Measurements from ENCODE around the gene ATG7. TPM values are rescaled to one million over a fixed set of nuclear protein-coding genes. Genes with fewer than 3 reads are reported as not detected.

The ATG7 gene
- total and polyA plus RNA-seq, 2 donors from 2014 or later: 15.3 to 54.9 TPM

GRCh38 chr3:11476735-11477144 lies 204.5 kb downstream of the ATG7 start:
- no peak for TF ChIP-seq CTCF (IDR thresholded peaks at IDR 0.05; ENCODE audit: borderline replicate concordance, extremely low read depth, insufficient read depth)
- no peak overlapping the region for H3K4me3 ChIP-seq (ENCODE audit: low read length in 3 of 3)
- no peak for FAIRE-seq
- no peak overlapping the region for H3K9ac ChIP-seq (ENCODE audit: low read length in 3 of 3)
- no peak overlapping the region for H3K27ac ChIP-seq (ENCODE audit: low read depth in 2 of 2, low read length in 2 of 2)
- no peaks in the 10 kb centered on the region for H3K9me3 ChIP-seq (ENCODE audit: control insufficient read depth in 2 of 3, insufficient read depth in 1 of 3, low read length in 3 of 3)
- no peaks in the 10 kb centered on the region for H3K36me3 ChIP-seq (ENCODE audit: control insufficient read depth in 2 of 3, insufficient read depth in 3 of 3, low read length in 3 of 3)
- DNase-seq: no peak
- intact Hi-C loops (cut with DNase I): no loop called here
- no peaks in the 10 kb centered on the region for H3K27me3 ChIP-seq (ENCODE audit: control insufficient read depth, insufficient read depth, low read length)
- peaks cover 0 to 2% (median 0%) of the 10 kb centered on the region in 3 donors for H3K4me1 ChIP-seq (ENCODE audit: control insufficient read depth in 2 of 3, insufficient read depth in 2 of 3, low read depth in 1 of 3, low read length in 3 of 3)

DNA sequence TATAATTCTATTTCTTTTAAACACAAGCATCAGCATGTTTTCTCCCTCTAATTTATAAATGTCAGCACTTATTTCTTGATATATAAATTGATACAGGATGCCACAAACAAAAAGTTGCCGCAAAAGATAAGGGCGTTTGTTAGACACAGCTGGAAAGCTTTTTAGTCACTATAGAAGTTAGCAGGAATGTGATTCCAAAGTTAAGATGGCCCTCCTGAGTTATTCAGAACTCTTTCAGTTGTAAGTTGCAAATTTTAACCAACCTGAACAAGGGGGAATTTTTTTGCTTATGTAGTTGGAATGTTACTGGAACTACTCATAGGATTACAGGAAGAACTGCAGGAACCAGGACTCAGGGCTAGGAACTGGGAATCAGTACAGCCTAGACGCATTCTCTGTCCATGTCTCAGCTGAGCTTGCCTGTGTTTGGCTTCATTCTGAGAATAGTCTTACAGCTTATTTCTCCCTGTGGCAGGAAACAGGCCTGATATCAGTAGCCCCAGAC lies 205.3 kb downstream of the ATG7 start:
- Histone ChIP-seq H3K4me3 (ENCODE audit: low read length in 3 of 3) (no peak overlapping the region), H3K4me1 (ENCODE audit: control insufficient read depth in 2 of 3, insufficient read depth in 2 of 3, low read depth in 1 of 3, low read length in 3 of 3) (peaks cover 0 to 2% (median 0%) of the 10 kb centered on the region in 3 donors), H3K9me3 (ENCODE audit: control insufficient read depth in 2 of 3, insufficient read depth in 1 of 3, low read length in 3 of 3) (no peaks in the 10 kb centered on the region), H3K27me3 (ENCODE audit: control insufficient read depth, insufficient read depth, low read length) (no peaks in the 10 kb centered on the region), H3K36me3 (ENCODE audit: control insufficient read depth in 2 of 3, insufficient read depth in 3 of 3, low read length in 3 of 3) (no peaks in the 10 kb centered on the region), H3K9ac (ENCODE audit: low read length in 3 of 3) (no peak overlapping the region), H3K27ac (ENCODE audit: low read depth in 2 of 2, low read length in 2 of 2) (no peak overlapping the region)
- FAIRE-seq (no peak), DNase-seq (no peak)
- intact Hi-C loops (cut with DNase I): no loop called here
- no peak for TF ChIP-seq CTCF (IDR thresholded peaks at IDR 0.05; ENCODE audit: borderline replicate concordance, extremely low read depth, insufficient read depth)

DNA sequence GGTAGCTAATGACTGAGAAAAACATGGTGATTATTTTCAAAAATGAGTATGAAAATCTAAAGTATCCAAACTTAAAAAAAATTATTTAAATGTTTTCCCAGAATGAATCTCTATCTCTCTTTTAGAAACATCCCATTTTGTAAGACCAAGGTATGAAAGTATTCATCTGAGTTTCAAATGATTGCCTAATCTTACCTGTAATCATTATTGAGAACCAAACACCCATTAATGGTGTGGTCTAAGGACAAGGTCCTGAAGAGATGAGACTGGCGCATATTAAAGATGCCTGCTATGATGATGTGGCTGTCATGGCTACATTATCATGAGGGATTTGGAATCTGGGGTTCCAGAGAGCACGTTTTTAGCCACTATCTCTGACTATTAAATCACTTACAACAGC lies 206.0 kb downstream of the ATG7 start:
- H3K4me3 ChIP-seq (ENCODE audit: low read length in 3 of 3): no peak overlapping the region
- no peak overlapping the region for H3K9ac ChIP-seq (ENCODE audit: low read length in 3 of 3)
- no peak overlapping the region for H3K27ac ChIP-seq (ENCODE audit: low read depth in 2 of 2, low read length in 2 of 2)
- no peaks in the 10 kb centered on the region for H3K36me3 ChIP-seq (ENCODE audit: control insufficient read depth in 2 of 3, insufficient read depth in 3 of 3, low read length in 3 of 3)
- no peak for TF ChIP-seq CTCF (IDR thresholded peaks at IDR 0.05; ENCODE audit: borderline replicate concordance, extremely low read depth, insufficient read depth)
- no peak for FAIRE-seq
- no peaks in the 10 kb centered on the region for H3K27me3 ChIP-seq (ENCODE audit: control insufficient read depth, insufficient read depth, low read length)
- no peak for DNase-seq
- no peaks in the 10 kb centered on the region for H3K9me3 ChIP-seq (ENCODE audit: control insufficient read depth in 2 of 3, insufficient read depth in 1 of 3, low read length in 3 of 3)
- intact Hi-C loops (cut with DNase I): no loop called here
- H3K4me1 ChIP-seq (ENCODE audit: control insufficient read depth in 2 of 3, insufficient read depth in 2 of 3, low read depth in 1 of 3, low read length in 3 of 3): peaks cover 0 to 2% (median 0%) of the 10 kb centered on the region in 3 donors

- Histone ChIP-seq H3K36me3 (ENCODE audit: control insufficient read depth in 2 of 3, insufficient read depth in 3 of 3, low read length in 3 of 3) (no peaks in the 10 kb centered on the region), H3K27me3 (ENCODE audit: control insufficient read depth, insufficient read depth, low read length) (no peaks in the 10 kb centered on the region), H3K4me3 (ENCODE audit: low read length in 3 of 3) (no peak overlapping the region), H3K9me3 (ENCODE audit: control insufficient read depth in 2 of 3, insufficient read depth in 1 of 3, low read length in 3 of 3) (no peaks in the 10 kb centered on the region), H3K27ac (ENCODE audit: low read depth in 2 of 2, low read length in 2 of 2) (no peak overlapping the region), H3K4me1 (ENCODE audit: control insufficient read depth in 2 of 3, insufficient read depth in 2 of 3, low read depth in 1 of 3, low read length in 3 of 3) (peaks cover 0 to 2% (median 0%) of the 10 kb centered on the region in 3 donors), H3K9ac (ENCODE audit: low read length in 3 of 3) (no peak overlapping the region)
- intact Hi-C loops (cut with DNase I): no loop called here
- no peak for TF ChIP-seq CTCF (IDR thresholded peaks at IDR 0.05; ENCODE audit: borderline replicate concordance, extremely low read depth, insufficient read depth)
- DNase-seq (no peak), FAIRE-seq (no peak)
Observed at GRCh38 chr3:11479221-11479620, 207.0 kb downstream of the ATG7 start.

All from kidney (tissue), 14 donors.